Effector memory CD8-positive, alpha-beta T cell (primary cell): ENCODE data around the gene BTG4.

ENCODE experiments used
- ATAC-seq: fragments of 150-1000 bp; cut with Tn5 transposase; replicated peaks from 2 replicates; pipeline ENCODE4 v1.10.0; 2021; ENCODE audit warnings: mild to moderate bottlenecking, moderate library complexity
- DNase-seq, 3 experiments: peaks; one replicate each; pipeline ENCODE4 v3.0.0; 2021
- H3K27ac Mint-ChIP-seq, 2 donors: one replicate each; pipeline ENCODE4 v1.8.0; 2022; ENCODE audit warnings: mild to moderate bottlenecking in 2 of 2, mixed read lengths in 2 of 2, moderate library complexity in 2 of 2
- H3K27me3 Mint-ChIP-seq, 2 donors: one replicate each; pipeline ENCODE4 v1.8.0; 2022; ENCODE audit warnings: mixed read lengths in 2 of 2
- H3K36me3 Mint-ChIP-seq: one replicate; pipeline ENCODE4 v1.8.0; 2022; ENCODE audit warnings: mild to moderate bottlenecking, moderate library complexity, mixed read lengths; ENCODE audit not compliant: insufficient read depth
- H3K4me1 Mint-ChIP-seq, 2 donors: one replicate each; pipeline ENCODE4 v1.8.0; 2022; ENCODE audit warnings: low read depth in 2 of 2, mixed read lengths in 2 of 2
- H3K4me3 Mint-ChIP-seq, 2 donors: one replicate each; pipeline ENCODE4 v1.8.0; 2022; ENCODE audit warnings: mild to moderate bottlenecking in 2 of 2, mixed read lengths in 2 of 2, moderate library complexity in 2 of 2
- H3K9me3 Mint-ChIP-seq, 2 donors: one replicate each; pipeline ENCODE4 v1.8.0; 2022; ENCODE audit warnings: mixed read lengths in 2 of 2

The BTG4 gene

DNA sequence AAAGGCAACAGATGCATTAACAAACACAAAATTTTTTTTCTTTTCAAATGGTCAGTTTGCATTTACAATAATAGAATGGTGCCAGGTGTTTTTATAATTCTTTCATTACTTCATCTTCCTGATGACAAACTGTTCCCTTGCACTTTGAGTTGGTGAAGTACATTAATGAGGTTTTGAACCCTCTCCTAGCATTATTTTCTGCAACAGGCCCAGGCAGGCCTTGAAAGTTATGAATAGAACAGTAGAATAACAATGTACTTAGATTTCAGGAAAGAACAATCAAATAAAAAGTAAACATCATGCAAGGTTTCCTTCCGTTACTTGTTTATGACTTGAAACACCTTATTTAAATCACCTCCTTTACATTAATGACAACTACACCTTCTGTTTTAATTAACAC, 9.6 kb downstream of the BTG4 start:
- DNase-seq (no peak), ATAC-seq (no peak)
- no peaks in the 10 kb centered on the region for H3K36me3 Mint-ChIP-seq
- no peaks in the 10 kb centered on the region for H3K9me3 Mint-ChIP-seq
- no peak overlapping the region for H3K27ac Mint-ChIP-seq
- peaks cover 57 to 72% of the 10 kb centered on the region in 2 donors for H3K27me3 Mint-ChIP-seq
- H3K4me1 Mint-ChIP-seq = no peaks in the 10 kb centered on the region
- H3K4me3 Mint-ChIP-seq = no peak overlapping the region

DNA sequence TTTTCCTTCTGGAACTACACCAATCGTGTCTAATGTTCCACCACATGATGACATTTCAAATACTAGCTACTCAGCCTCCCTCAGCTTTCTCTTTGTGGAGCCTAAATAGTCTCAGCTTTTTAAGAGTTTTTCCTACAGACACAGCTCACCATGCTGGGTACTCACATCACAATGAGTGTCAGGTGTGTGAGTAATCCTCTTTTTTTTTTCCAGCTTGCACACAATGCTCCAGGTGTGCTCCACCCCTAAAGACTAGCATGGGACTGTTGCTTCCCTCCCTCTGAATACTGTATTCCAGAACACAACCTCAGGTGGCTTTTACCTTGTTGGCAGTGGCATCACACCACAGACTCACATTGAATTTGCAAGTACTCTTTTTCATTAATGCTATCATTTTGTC, 11.7 kb downstream of the BTG4 start:
- H3K27me3 Mint-ChIP-seq = peaks cover 47 to 64% of the 10 kb centered on the region in 2 donors
- no peaks in the 10 kb centered on the region for H3K9me3 Mint-ChIP-seq
- H3K36me3 Mint-ChIP-seq = no peaks in the 10 kb centered on the region
- no peak overlapping the region for H3K4me3 Mint-ChIP-seq
- no peaks in the 10 kb centered on the region for H3K4me1 Mint-ChIP-seq
- ATAC-seq (no peak), DNase-seq (no peak)
- H3K27ac Mint-ChIP-seq = no peak overlapping the region

DNA sequence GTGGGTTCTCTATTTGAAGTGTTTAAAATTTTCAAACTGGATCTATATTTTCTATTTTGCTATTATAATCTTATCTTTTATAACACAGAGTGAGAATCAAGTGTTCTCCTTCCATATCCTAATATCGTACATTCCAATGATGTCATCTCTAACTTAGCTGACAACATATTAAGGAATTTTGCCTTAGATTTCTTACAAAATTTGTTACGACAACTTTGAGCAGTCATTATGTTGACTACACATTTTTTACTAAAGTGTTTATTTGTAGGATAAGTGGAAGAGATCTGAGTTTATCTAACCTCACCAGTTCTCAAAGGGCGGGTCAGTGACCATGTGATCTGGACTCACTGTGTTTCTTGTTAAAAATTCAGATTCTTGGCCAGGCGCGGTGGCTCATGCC, 12.7 kb downstream of the BTG4 start:
- ATAC-seq (no peak), DNase-seq (no peak)
- Mint-ChIP-seq H3K4me3 (no peak overlapping the region), H3K4me1 (no peaks in the 10 kb centered on the region), H3K36me3 (no peaks in the 10 kb centered on the region), H3K27me3 (peaks cover 38 to 62% of the 10 kb centered on the region in 2 donors), H3K9me3 (no peaks in the 10 kb centered on the region), H3K27ac (no peak overlapping the region)

DNA sequence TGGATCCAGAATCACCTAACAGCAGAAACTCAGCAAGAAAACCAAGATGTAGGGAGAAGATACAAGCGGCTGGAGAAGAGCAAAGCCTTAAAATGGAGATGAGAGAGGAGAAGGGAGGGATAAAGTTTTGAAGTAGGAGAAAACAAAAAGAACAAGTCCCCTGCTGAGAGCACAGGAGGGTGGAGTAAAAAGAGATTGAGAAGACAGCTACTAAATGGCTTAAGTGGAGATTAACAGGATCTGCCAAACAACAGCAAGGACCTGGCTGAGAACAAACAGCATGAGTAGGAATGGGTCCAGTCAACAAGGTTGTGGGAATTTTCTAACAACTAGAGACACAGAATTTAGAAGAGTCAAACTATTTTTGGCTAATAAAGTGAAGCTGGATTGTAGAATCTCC, 18.1 kb downstream of the BTG4 start:
- Mint-ChIP-seq H3K4me1 (no peaks in the 10 kb centered on the region), H3K27ac (no peak overlapping the region), H3K9me3 (no peaks in the 10 kb centered on the region), H3K36me3 (no peaks in the 10 kb centered on the region), H3K4me3 (no peak overlapping the region), H3K27me3 (peaks cover 36 to 43% of the 10 kb centered on the region in 2 donors)
- no peak for ATAC-seq
- DNase-seq = no peak

DNA sequence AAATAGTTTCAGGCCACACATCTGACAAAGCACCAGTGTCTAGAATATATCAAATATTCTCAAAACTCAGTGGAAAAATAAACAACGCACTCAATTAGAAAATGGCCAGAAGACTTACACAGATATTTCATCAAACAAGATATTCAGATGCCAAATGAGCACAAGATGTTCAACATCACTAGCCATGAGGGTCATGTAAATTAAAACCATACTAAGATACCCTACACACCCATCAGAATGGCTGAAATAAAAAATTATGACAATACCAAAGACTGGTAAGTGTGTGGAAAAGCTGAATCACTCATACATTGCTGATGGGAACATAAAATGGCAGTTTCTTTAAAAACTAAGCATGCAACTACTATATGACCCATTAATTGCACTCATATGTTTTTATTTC, 21.7 kb downstream of the BTG4 start:
- Mint-ChIP-seq H3K36me3 (no peaks in the 10 kb centered on the region), H3K4me3 (no peak overlapping the region), H3K27me3 (peaks cover 45 to 49% of the 10 kb centered on the region in 2 donors), H3K4me1 (no peaks in the 10 kb centered on the region), H3K9me3 (peaks cover 5 to 7% of the 10 kb centered on the region in 2 donors), H3K27ac (no peak overlapping the region)
- no peak for ATAC-seq
- DNase-seq = no peak

DNA sequence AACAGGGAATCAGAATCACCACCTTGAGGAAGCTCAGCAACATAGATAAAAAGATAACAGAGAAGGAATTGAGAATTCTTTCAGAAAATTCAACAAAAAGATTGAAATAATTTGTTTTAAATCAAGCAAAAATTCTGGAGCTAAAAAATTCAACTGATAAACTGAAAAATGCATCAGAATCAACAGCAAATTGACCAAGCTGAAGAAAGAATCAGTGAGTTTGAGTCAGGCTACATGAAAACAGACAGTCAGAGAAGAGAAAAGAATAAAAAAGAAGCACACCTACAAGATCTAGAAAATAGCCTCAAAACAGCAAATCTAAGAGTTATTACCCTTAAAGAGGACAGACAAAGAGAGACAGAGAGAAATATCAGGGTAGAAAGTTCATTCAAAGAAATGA, 28.8 kb downstream of the BTG4 start:
- peaks cover 44 to 68% of the 10 kb centered on the region in 2 donors for H3K27me3 Mint-ChIP-seq
- DNase-seq (no peak), ATAC-seq (no peak)
- H3K4me1 Mint-ChIP-seq = no peaks in the 10 kb centered on the region
- H3K27ac Mint-ChIP-seq = no peak overlapping the region
- H3K36me3 Mint-ChIP-seq = no peaks in the 10 kb centered on the region
- H3K9me3 Mint-ChIP-seq = peaks cover 7 to 16% of the 10 kb centered on the region in 2 donors
- no peak overlapping the region for H3K4me3 Mint-ChIP-seq

DNA sequence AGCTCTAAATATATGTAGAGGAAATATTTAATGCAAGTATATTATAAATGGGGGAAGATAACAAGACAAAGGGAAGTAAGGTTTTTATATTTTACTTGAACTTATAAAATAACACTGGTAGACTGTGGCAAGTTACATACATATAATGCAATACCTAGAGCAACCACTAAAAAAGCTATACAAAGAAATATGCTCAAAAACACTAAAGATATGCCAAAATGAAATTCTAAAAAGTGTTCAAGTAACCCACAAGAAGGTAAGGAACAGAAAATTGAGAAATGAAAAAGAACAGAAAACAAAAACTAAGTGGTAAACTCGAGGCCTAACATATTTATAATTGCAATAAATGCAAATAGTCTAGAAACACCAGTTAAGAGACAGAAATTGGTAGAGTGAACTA, 32.5 kb downstream of the BTG4 start:
- Mint-ChIP-seq H3K27me3 (peaks cover 47 to 55% of the 10 kb centered on the region in 2 donors), H3K36me3 (no peaks in the 10 kb centered on the region), H3K4me1 (no peaks in the 10 kb centered on the region), H3K27ac (no peak overlapping the region), H3K9me3 (peaks cover 2 to 11% of the 10 kb centered on the region in 2 donors), H3K4me3 (no peak overlapping the region)
- DNase-seq = no peak
- ATAC-seq = no peak

DNA sequence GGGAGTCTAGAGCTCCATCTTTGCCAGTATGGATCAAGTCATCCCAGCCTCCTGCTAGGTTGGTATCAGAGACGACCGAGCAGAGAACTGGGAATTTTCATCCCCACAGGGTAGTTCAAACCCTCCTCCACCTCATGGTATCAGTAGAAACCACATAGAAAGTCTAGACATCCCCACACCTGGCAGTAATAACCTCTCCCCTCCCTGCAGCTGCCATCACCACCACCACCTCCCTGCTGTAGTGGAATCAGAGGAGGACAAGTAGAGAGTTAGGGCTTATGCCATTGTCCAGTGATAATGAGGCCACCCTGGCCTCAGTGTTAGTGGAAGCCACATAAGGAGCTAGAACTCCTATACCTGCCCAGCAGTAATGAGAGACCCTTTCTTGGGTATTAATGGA, 34.3 kb downstream of the BTG4 start:
- DNase-seq = no peak
- Mint-ChIP-seq H3K9me3 (peaks cover 0 to under 1% of the 10 kb centered on the region in 2 donors), H3K27ac (no peak overlapping the region), H3K4me3 (no peak overlapping the region), H3K4me1 (no peaks in the 10 kb centered on the region), H3K27me3 (peaks cover 32 to 45% of the 10 kb centered on the region in 2 donors), H3K36me3 (no peaks in the 10 kb centered on the region)
- no peak for ATAC-seq

DNA sequence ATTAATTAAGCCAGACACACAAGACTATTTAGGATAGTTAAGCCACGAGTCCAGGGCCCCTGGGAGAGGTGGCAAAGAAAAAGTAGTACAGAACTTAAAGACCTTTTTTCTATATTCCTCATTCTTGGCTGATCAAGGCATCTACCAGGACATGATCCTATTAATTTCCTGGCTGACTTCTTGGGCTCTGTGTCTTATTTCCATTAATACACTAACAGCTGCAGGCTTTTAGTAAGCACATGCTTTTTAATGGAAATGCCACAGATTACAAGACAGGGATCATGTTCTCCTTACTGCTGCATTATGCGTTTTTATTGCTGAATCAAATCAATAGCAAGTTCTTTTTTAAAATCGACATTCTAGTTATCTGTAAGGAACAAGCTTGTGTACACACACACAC, 35.2 kb downstream of the BTG4 start:
- H3K4me3 Mint-ChIP-seq = no peak overlapping the region
- no peaks in the 10 kb centered on the region for H3K36me3 Mint-ChIP-seq
- no peaks in the 10 kb centered on the region for H3K4me1 Mint-ChIP-seq
- ATAC-seq = no peak
- no peak for DNase-seq
- peaks cover 32 to 45% of the 10 kb centered on the region in 2 donors for H3K27me3 Mint-ChIP-seq
- no peak overlapping the region for H3K27ac Mint-ChIP-seq
- H3K9me3 Mint-ChIP-seq = no peaks in the 10 kb centered on the region

DNA sequence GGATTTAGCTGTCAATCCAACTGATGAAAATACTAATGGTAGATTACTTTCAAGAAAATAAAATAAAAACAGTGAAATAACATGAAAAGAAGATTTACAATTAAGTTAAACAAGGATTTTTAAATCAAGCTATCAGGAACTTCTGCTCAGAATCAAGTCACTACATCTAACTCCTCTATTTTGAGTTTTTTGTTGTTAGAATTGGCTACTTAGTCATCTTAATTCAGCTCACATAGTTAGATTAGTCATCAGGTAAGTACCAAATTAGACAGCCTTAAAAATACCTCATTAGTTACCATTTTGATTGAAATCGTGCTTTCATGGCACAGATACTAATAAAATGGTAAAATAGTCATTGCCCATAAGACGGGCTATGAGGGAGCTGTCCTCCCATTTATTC, 35.8 kb downstream of the BTG4 start:
- H3K27ac Mint-ChIP-seq = no peak overlapping the region
- no peaks in the 10 kb centered on the region for H3K36me3 Mint-ChIP-seq
- no peaks in the 10 kb centered on the region for H3K9me3 Mint-ChIP-seq
- no peak for DNase-seq
- H3K4me3 Mint-ChIP-seq = no peak overlapping the region
- peaks cover 32 to 45% of the 10 kb centered on the region in 2 donors for H3K27me3 Mint-ChIP-seq
- H3K4me1 Mint-ChIP-seq = no peaks in the 10 kb centered on the region
- ATAC-seq = no peak

DNA sequence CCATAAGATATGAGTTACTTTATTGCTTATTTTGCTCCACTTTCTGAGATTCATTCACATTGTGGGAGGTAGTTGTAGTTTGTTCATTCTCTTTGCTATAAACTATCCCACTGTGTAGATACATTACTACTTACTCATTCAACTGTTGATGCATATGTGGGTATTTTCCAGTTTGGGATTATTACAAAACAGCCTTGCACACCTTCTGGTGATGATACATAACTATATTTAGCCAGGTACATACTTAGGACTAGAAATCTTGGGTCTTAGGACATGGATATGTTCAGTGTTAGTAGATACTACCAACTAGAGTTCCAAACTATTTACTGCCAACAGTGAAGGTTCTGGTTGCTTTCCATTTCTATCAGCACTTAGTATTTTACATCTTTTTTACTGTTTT, 37.8 kb downstream of the BTG4 start:
- no peak for DNase-seq
- ATAC-seq = no peak
- no peaks in the 10 kb centered on the region for H3K9me3 Mint-ChIP-seq
- no peak overlapping the region for H3K27ac Mint-ChIP-seq
- H3K36me3 Mint-ChIP-seq = no peaks in the 10 kb centered on the region
- H3K27me3 Mint-ChIP-seq = peaks cover 28 to 42% of the 10 kb centered on the region in 2 donors
- H3K4me3 Mint-ChIP-seq = no peak overlapping the region
- no peaks in the 10 kb centered on the region for H3K4me1 Mint-ChIP-seq

DNA sequence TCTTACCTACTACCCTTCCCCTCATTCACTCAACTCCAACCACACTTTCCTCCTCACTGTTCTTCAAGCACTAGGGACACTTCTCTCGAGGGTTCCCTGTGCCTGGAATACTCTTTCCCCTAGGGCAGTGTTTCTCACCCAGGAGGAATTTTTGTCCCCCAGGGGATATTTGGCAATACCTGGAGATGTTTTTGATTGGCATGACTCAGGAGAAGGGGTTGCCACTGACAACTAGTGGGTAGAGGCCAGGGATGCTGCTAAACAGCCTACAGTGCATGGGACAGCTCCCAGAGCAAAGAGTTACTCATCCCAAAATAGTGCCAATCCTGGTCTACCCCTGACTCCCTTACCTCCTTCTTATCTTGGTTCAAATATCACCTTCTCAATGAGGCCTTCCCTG, 40.0 kb downstream of the BTG4 start:
- Mint-ChIP-seq H3K4me3 (no peak overlapping the region), H3K36me3 (no peaks in the 10 kb centered on the region), H3K27me3 (peaks cover 21 to 34% of the 10 kb centered on the region in 2 donors), H3K27ac (no peak overlapping the region), H3K9me3 (no peaks in the 10 kb centered on the region), H3K4me1 (no peaks in the 10 kb centered on the region)
- DNase-seq (no peak), ATAC-seq (no peak)

DNA sequence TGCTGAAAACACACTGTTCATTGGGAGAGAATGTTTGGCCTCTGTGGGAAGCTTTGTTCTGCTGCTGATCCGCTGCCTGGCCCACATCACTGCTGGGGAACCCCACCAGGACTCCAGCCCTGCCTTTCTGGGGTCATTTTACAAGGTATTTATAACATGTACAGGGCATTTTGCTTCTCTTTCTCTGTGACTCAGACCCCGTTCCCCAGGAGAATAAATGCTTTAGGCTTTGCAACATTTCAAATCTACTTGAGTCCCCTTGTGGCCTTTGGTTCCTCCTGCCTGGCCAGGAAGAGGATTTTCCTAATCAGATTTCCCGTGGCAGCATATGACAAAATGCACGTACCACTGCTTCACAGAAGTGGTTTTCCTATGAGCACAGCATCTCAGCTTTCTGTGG, 43.0 kb downstream of the BTG4 start:
- H3K27me3 Mint-ChIP-seq = peaks cover 23 to 31% of the 10 kb centered on the region in 2 donors
- no peak for ATAC-seq

DNA sequence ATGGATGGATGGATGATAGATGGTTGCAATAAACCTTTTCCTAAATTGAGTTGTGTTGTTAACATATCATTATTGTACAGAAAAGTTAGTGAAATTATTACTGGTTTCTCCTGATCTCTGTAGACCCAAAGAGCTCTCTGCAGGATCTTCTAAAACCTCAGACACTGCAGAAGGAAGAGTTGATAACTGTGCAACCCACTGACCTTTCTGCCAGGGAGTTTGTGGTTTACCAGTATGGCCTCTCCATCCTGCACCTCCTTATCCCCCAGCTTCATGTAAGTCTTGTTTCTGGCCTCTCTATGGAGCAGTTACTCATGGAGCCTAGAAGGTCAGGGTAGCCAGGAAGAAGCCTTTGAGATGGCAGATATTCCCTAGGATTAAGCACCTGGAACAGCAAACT, 45.6 kb downstream of the BTG4 start:
- Mint-ChIP-seq H3K36me3 (no peaks in the 10 kb centered on the region), H3K27ac (no peak overlapping the region), H3K27me3 (peaks cover 31 to 50% of the 10 kb centered on the region in 2 donors), H3K9me3 (no peaks in the 10 kb centered on the region), H3K4me3 (no peak overlapping the region), H3K4me1 (no peaks in the 10 kb centered on the region)
- no peak for ATAC-seq
- DNase-seq = no peak

More for the DNA sequence above, 43.0 kb downstream of the BTG4 start:
- no peaks in the 10 kb centered on the region for H3K4me1 Mint-ChIP-seq
- DNase-seq = no peak
- H3K36me3 Mint-ChIP-seq = no peaks in the 10 kb centered on the region
- no peaks in the 10 kb centered on the region for H3K9me3 Mint-ChIP-seq
- H3K27ac Mint-ChIP-seq = no peak overlapping the region
- no peak overlapping the region for H3K4me3 Mint-ChIP-seq

DNA sequence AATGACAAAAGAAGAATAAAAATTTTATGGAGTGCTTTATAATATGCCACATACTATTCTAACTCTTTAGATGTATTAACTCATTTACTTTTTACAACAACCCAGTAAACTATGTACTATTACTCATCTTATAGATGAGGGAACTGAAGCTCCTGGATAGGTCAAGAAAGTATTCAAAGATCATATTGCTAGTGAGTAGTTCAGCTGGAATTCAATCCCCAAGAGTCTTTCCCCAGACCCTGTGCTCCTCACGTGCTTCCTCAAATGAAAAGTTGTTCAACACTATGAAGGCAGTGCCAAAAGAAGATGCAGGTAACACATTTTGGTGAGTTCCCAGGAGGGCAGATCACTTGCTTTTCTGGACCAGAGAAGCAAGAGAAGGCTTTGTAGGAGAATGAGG, 46.8 kb downstream of the BTG4 start:
- no peak overlapping the region for H3K27ac Mint-ChIP-seq
- H3K27me3 Mint-ChIP-seq = peaks cover 41 to 62% of the 10 kb centered on the region in 2 donors

More for the DNA sequence above, 46.8 kb downstream of the BTG4 start:
- DNase-seq (no peak), ATAC-seq (no peak)
- Mint-ChIP-seq H3K4me3 (no peak overlapping the region), H3K36me3 (no peaks in the 10 kb centered on the region), H3K9me3 (no peaks in the 10 kb centered on the region), H3K4me1 (no peaks in the 10 kb centered on the region)
